NCI-H2171 (cell line): ENCODE data around the gene LMO7.

ENCODE experiments used
- DNase-seq: peaks from one replicate; lab custom pipeline; 2025; lab: John Stamatoyannopoulos, UW

The LMO7 gene

DNA sequence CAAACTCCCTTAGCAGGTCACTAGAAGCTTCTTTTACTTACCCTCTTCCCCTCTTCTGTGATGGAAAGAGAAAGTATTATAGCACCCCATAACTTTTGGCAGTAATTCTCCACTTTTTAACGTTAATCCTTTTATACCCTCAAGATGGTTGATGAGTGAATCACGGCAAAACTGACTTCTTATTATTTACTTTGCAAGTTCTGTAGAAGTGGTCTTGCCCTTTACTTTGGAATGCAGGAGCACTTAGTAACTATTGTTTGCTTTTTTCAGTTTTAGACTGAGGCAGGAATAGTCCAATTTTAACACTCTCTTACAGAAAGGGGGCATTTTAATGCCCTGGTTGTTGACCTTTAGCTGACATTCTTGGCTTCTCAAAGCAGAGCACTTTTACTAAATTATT lies 260.1 kb downstream of the LMO7 start:
- DNase-seq: no peak

DNA sequence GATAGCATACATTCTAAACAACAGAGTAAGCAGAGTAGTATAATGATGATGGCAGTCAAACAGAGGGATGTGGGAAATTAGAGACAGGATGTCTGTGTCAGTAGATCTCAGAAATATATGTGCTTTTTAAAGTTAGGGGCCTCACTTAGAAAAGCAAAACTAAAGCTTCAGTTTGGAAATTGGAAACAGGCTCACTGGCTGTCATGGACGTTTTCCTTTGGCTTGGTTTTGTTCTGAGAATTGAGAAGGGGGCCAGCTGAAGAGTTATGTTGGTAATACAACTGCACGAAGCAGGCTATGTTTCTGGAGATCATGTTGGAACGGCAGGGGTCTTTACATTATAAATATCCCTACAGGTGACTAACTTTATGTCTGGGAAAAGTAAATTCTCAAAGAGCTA lies 261.3 kb downstream of the LMO7 start:
- no peak for DNase-seq

DNA sequence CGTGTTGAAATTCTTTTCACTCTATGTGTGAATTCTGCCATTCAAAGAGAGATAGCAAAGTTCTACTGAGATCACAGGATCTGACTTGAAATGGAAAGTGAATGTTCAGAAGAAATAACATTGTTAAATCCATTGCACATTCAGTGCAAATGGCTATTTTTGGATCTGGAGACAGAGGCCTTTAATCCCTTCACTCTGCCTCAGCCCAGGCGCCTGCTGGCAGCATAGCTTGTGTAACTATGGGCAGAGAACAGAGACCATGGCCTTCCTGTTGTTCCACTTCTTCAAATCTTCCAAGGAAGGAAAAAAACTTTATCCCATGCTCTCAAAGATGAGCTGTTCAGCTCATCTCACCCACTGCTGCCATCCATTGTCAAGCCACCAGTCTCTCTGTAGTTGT lies 265.4 kb downstream of the LMO7 start:
- DNase-seq: no peak

DNA sequence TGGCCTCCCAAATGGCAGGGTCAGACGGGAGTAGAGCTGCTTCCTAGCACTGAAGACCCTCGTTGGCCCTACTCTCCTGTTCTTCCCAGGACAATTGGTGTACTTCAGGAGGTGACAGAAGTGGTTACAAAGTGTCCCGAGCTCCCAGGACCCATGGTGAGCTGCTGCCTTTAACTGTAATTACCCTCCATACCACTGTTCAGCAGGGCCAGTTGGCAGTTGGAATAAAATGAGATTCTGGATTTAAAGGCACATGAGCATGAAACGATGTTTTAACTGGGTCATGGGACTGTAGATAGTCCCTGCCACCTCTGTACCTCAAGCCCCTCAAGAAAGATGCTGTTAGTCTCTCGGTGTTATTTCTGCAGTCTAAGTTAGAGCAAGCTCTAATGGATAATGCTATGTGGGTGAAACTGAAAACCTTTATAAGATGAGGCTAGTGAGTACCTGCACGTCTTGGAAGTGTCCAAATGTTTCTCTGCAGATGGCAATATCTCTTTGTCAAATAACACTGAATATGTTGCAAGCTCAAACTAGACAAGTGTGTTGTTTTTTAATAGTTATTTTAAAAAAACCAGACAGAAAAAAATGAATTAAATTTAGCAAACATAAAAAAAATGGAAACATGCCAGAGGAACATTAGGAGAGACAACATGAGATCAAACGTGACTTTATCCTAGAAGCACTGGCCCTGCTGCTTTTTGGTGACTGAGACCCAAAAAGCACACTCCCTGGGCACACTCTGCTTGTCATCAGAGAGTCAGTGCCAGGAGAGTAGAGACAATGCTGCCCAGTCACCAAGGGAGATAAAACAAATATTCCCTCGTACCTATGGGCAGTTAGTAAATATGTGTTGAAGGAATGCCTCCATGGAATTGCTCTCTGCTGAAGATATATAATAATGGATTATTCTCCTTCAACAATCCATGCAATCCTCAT lies 266.3 kb downstream of the LMO7 start:
- peak; percentile 20 for DNase-seq

DNA sequence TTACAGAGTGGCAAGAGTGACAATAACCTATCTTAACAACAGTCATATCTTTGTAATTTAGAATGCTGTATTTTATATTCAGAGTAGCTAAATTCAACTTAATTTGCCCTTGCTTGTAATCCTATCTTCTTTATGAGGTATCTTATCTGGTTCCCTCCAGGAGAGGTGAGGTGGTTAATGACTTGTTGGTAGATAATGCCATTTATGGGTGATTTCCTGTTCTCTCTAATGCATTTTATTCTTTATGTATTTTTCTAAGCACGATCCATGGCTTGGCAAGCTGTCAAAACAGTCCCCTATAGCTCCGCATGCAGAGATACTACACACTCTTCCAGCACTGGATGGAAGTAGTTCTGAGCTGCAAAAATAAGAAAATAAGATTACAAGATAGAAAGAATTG lies 267.9 kb downstream of the LMO7 start:
- DNase-seq: no peak

DNA sequence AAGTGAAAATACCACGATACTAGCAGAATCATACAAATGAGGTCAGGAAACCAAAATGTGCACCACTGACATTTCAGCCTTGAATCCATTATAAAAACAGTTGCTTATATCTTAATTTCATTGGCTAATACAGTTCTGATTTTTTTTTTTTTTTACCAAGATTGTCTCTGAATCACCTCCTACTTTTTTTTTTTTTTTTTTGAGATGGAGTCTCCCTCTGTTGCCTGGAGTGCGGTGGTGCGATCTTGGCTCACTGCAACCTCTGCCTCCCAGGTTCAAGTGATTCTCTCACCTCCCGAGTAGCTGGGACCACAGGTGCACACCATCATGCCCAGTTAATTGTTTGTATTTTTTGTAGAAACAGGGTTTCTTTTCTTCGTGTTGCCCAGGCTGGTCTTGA lies 270.2 kb downstream of the LMO7 start:
- no peak for DNase-seq

DNA sequence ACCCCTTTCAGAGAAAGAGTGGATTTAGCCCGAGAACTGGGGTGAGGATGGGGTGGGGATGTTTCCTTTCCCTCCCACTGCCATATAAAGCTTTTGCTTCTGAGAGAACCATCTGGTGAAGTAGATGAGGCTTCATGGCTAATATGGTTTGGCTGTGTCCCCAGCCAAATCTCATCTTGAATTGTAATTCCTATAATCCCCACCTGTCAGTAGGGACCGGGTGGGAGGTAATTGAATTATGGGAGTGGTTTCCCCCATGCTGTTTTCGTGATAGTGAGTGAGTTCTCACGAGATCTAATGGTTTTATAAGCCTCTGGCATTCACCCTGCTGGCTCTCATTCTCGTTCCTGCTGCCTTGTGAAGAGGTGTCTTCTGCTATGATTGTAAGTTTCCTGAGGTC lies 270.9 kb downstream of the LMO7 start:
- DNase-seq: peak; percentile 10

DNA sequence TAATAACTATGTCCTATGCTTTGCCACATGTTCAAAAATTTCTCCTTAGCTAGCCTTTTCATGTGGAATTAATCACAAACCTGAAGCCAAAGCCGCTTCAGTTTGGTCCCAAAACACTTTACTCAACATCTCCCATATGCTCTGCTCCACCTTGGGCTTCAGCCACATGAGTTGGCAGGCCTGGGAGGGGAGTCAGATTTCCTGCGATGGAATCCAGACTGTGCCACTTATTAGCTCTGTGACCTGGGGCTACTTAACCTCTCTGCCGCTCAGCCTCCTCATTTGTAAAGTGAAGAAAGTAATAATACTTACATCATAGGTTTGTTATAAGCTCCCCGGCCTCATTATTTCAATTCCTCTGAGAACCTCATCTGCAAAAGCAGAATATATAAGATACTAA lies 272.0 kb downstream of the LMO7 start:
- DNase-seq: peak; percentile 74
